Calu3 (cell line): ENCODE data around the gene ZNF683. TPM values are rescaled to one million over a fixed set of nuclear protein-coding genes. Genes with fewer than 3 reads are reported as not detected.

Experiments used
- BruUV-seq: library from RNA; stranded (reverse); fragments of 400-500 nt; replicated peaks from 2 replicates; lab custom pipeline; 2021; lab: Mats Ljungman, UMichigan
- CTCF ChIA-PET: fragments of 300-600 bp; sonication (Branson Sonifier 250); formaldehyde crosslinking; loops from one replicate; lab custom pipeline; 2022; ENCODE audit warnings: antibody characterized with exemption; lab: Charles Lee
- DNase-seq: peaks from one replicate; pipeline ENCODE4 v3.0.0; 2022
- H3K27ac Mint-ChIP-seq: one replicate; pipeline ENCODE4 v1.8.0; 2022; ENCODE audit warnings: mixed read lengths; ENCODE audit not compliant: unreplicated experiment
- H3K27me3 Mint-ChIP-seq: one replicate; pipeline ENCODE4 v1.8.0; 2022; ENCODE audit warnings: mixed read lengths; ENCODE audit not compliant: unreplicated experiment
- H3K36me3 Mint-ChIP-seq: one replicate; pipeline ENCODE4 v1.8.0; 2022; ENCODE audit warnings: mild to moderate bottlenecking, moderate library complexity, mixed read lengths; ENCODE audit not compliant: insufficient read depth, unreplicated experiment
- H3K4me1 Mint-ChIP-seq: one replicate; pipeline ENCODE4 v1.8.0; 2022; ENCODE audit warnings: mild to moderate bottlenecking, low read depth, mixed read lengths; ENCODE audit not compliant: unreplicated experiment
- H3K4me3 Mint-ChIP-seq: one replicate; pipeline ENCODE4 v1.8.0; 2022; ENCODE audit warnings: mild to moderate bottlenecking, low read depth, moderate library complexity, mixed read lengths; ENCODE audit not compliant: unreplicated experiment
- H3K9me3 Mint-ChIP-seq: one replicate; pipeline ENCODE4 v1.8.0; 2022; ENCODE audit warnings: low read depth, mixed read lengths; ENCODE audit not compliant: unreplicated experiment
- intact Hi-C: fragments of 100-400 bp; cut with micrococcal nuclease; formaldehyde crosslinking; loops from one replicate; pipeline ENCODE4 v1.10.0; 2022; ENCODE audit not compliant: unreplicated experiment
- total RNA-seq: library from RNA; stranded (reverse); gene quantifications from 2 replicates; pipeline ENCODE4 v1.2.3, GENCODE V29; 2022
- TF ChIP-seq, protein P1 (sequence below): fragments of 200-600 bp; IDR thresholded peaks from one replicate; pipeline ENCODE4 v1.8.0; 2022; ENCODE audit warnings: antibody characterized with exemption; ENCODE audit not compliant: unreplicated experiment

The ZNF683 gene
- total RNA-seq, 1 experiment from 2014 or later, result not detected

DNA sequence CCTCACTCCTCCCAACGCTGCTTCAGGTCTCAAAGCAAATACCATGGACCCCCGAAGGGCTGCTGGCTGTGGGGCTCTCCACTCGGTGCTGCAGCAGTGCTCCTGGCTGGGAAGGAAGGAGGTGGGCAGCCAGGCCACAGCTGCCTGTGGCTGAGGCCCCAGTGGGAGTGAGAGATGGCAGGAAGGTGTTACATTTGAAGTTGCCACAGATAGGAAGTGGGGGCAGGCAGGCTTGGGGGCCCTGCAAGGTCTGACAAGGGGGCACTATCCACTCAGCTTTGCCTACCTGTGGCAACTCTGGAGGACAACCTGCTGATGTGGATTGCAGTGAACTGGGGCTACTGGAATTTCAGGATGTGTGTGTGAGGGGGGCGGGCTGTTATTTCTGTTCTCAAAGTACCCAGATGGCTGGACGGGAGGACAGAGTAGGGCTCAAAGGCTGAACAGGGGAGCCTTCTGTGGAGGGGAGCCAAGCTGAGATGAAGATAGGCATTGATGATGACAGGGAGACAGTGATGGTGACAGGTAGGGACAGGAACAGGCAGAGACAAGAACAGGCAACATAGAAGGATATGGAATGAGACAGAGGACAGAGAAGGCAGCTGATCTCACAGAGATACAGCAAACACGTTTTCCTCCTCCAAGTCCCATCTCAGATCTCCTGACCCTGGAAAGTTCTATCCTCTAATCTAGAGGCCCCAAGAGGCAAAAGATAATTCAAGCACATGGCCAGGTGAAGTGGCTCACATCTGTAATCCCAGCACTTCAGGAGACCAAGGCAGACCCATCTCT lies 1.8 kb downstream of the ZNF683 start:
- Mint-ChIP-seq H3K9me3 (no peaks in the 10 kb centered on the region), H3K4me3 (no peak overlapping the region), H3K36me3 (no peaks in the 10 kb centered on the region), H3K27me3 (peaks cover 46% of the 10 kb centered on the region), H3K4me1 (no peaks in the 10 kb centered on the region), H3K27ac (no peak overlapping the region)
- BruUV-seq, result no TSS peak
- CTCF ChIA-PET, result interaction anchor here (0.5 to 0.6 kb wide), 3 partner anchors 39 to 248 kb away, joined by 3 to 5 read pairs (median 3); no protein-coding TSS in a partner anchor
- TF ChIP-seq, protein P1, sequence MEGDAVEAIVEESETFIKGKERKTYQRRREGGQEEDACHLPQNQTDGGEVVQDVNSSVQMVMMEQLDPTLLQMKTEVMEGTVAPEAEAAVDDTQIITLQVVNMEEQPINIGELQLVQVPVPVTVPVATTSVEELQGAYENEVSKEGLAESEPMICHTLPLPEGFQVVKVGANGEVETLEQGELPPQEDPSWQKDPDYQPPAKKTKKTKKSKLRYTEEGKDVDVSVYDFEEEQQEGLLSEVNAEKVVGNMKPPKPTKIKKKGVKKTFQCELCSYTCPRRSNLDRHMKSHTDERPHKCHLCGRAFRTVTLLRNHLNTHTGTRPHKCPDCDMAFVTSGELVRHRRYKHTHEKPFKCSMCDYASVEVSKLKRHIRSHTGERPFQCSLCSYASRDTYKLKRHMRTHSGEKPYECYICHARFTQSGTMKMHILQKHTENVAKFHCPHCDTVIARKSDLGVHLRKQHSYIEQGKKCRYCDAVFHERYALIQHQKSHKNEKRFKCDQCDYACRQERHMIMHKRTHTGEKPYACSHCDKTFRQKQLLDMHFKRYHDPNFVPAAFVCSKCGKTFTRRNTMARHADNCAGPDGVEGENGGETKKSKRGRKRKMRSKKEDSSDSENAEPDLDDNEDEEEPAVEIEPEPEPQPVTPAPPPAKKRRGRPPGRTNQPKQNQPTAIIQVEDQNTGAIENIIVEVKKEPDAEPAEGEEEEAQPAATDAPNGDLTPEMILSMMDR, result no peak
- DNase-seq, result no peak
- intact Hi-C loops, result no loop called here

DNA sequence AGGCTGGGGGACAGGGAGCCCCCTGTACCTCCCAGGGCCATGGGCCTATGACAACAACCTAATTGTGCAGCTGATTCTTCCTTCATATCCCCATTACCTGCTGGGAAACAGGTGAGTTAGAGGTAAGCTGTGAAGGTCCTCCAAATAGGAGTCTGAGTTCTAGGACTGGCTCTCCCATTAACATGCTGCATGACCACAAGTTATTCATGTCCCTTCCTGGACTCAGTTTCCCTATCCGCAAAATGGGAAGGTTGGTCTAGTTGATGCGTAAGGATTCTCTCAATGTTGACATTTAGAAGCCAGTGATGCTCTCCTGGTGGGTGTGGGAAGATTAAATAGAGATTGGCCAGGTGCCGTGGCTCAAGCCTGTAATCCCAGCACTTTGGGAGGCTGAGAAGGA lies 4.1 kb downstream of the ZNF683 start:
- no peak overlapping the region for H3K4me3 Mint-ChIP-seq
- no peaks in the 10 kb centered on the region for H3K4me1 Mint-ChIP-seq
- CTCF ChIA-PET, result no interaction called here
- H3K27ac Mint-ChIP-seq, result no peak overlapping the region
- BruUV-seq, result no TSS peak
- H3K9me3 Mint-ChIP-seq, result no peaks in the 10 kb centered on the region
- TF ChIP-seq, protein P1, result no peak
- intact Hi-C loops, result no loop called here
- no peaks in the 10 kb centered on the region for H3K36me3 Mint-ChIP-seq
- DNase-seq, result no peak
- H3K27me3 Mint-ChIP-seq, result peaks cover 48% of the 10 kb centered on the region

DNA sequence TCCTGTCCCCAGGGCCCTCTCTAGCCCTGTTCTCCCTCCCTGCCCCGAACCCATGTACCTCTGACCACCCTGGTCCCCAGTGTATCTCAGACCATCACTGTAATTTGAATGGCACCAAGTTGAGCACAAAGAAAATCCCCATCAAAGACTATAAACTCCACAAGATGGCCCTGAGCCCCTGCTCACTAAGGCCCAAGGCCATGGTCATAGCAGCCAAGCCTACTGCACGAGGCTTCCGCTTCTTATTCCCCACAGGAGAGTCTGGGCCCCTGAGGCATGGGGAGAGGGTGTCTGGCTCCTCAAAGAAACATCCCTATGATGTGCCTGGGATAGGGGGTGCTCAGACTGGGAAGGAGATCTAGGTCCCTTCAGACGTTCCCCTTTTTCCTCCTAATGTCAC lies 4.5 kb downstream of the ZNF683 start:
- intact Hi-C loops, result no loop called here
- TF ChIP-seq, protein P1, result no peak
- CTCF ChIA-PET, result no interaction called here
- Mint-ChIP-seq H3K36me3 (no peaks in the 10 kb centered on the region), H3K4me3 (no peak overlapping the region), H3K27ac (no peak overlapping the region), H3K9me3 (no peaks in the 10 kb centered on the region), H3K4me1 (no peaks in the 10 kb centered on the region), H3K27me3 (peaks cover 43% of the 10 kb centered on the region)
- no peak for DNase-seq
- no TSS peak for BruUV-seq

DNA sequence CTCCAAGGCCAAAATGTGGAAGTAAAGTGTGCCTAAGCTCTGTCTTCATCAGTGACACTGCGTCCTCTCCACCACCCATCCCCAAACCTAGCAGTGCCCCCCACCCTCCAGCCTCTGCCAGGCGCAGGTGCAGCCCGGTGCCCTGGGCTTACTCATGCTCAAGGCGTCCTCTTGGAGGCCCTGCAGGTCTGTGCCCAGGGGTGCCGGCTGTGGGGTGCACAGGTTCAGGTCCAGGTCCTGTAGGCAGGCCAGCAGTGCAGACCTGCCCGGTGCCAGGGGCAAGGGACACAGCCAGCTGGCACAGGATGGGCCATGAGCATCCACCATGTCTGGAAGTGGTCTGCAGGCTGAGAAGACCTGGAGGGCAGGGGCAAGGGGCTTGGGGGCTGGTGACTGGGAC lies 5.1 kb downstream of the ZNF683 start:
- CTCF ChIA-PET, result no interaction called here
- H3K4me3 Mint-ChIP-seq, result no peak overlapping the region
- TF ChIP-seq, protein P1, result no peak
- H3K9me3 Mint-ChIP-seq, result no peaks in the 10 kb centered on the region
- H3K36me3 Mint-ChIP-seq, result no peaks in the 10 kb centered on the region
- no peak for DNase-seq
- no peaks in the 10 kb centered on the region for H3K4me1 Mint-ChIP-seq
- BruUV-seq, result no TSS peak
- H3K27me3 Mint-ChIP-seq, result peaks cover 38% of the 10 kb centered on the region
- intact Hi-C loops, result no loop called here
- H3K27ac Mint-ChIP-seq, result no peak overlapping the region
